HG02642 (cell line): ENCODE data around the gene ZNF224.
"Not testable (repeated sequence)": the region's sequence is repeated elsewhere in the genome, so short reads cannot be mapped to it uniquely, and the experiment has no call there.

Source experiments
- ATAC-seq: cut with Tn5 transposase; IDR thresholded peaks from one replicate; pipeline ENCODE4 v1.9.1; 2021; ENCODE audit warnings: mild to moderate bottlenecking; ENCODE audit not compliant: unreplicated experiment, poor library complexity

ZNF224 gene

DNA sequence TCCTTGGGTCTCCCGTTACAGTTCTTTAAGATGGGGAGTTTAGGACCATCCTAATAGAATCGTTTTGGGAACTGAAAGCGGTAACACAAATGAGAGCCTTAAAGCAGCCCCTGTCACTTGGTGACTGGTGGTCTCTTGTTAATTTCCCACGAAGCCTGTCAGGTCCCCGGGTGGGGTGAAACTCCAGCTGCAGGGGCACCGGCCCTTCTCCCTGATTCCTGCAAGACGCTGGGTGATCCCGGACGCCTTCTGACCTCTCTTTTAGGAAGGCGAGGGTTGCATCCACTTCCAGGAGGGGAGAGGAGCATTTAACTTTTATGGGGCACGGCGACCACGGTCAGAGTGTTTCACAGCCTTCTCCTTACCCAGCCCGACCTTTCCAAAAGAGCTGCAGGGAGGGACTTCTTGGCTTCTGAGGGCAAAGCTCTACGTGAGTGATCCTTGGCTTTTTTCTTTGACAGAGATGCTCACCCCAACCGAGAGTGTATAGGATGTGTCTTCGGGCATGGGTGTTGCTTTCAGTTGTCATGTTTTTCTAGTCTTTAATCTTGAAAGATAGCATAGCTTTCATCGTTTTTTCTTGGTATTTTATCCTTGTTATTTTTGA is 19.7 kb downstream of the ZNF224 start:
- ATAC-seq, result peak; percentile 22

DNA sequence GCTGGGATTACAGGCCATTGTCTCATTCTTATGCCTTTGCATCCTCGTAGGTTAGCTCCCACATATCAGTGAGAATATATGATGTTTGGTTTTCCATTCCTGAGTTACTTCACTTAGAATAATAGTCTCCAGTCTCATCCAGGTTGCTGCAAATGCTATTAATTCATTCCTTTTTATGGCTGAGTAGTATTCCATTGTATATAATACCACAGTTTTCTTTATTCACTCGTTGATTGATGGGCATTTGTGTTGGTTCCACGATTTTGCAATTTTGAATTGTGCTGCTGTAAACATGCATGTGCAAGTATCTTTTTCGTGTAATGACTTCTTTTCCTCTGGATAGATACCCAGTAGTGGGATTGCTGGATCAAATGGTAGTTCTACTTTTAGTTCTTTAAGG is 27.0 kb downstream of the ZNF224 start:
- not testable (repeated sequence) for ATAC-seq

DNA sequence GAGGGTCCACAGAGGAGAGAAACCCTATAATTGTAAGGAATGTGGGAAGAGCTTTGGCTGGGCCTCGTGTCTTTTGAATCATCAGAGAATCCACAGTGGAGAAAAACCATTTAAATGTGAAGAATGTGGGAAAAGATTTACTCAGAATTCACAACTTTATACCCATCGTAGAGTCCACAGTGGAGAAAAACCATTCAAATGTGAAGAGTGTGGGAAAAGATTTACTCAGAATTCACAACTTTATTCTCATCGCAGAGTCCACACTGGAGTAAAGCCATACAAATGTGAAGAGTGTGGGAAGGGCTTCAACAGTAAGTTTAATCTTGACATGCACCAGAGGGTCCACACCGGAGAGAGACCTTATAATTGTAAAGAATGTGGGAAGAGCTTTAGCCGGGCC is 37.8 kb downstream of the ZNF224 start:
- no peak for ATAC-seq

- peak; percentile 92 for ATAC-seq
Observed at GRCh38 chr19:44141191-44142058, 47.3 kb downstream of the ZNF224 start, which contains the start of gene ZNF234. TSS of gene ZNF234 (plus strand) at chr19:44141554. CDS start at chr19:44144633, 3,079 bp downstream.

DNA sequence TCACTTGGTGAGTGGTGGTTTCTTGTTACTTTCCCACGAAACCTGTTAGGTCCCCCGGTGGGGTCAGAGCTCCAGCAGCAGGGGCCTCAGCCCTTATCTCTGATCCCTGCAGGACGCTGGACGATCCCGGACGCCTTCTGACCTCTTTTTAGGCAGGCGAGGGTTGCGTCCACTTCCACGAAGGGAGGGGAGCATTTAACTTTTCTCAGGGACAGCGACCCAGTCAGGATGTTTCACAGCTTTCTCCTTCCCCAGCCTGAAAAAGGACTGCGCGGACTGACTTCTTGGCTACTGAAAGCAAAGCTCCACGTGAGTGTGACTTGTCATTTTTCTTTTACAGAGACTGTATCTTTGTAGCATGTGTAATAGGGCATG is 47.9 kb downstream of the ZNF224 start:
- peak; percentile 10 for ATAC-seq

DNA sequence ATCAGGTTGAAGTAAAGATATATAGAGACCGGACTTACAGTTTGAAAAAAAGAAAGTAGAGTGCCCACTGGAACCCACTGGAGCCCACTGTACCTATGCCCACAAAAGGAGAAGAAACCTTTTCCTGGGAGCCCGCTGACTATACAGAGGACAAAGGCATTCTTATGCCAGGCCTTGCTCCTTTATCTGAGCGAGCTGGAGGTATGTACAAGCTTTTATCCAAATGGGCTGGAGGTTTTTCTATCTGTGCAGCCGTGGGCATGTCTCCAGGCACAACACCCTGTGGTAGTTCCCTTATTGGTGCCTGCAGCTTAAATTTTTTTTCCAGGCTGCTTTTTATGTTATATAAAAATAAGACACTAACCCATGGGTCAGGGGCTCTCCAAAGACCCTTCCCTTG is 55.6 kb downstream of the ZNF224 start:
- ATAC-seq, result no peak

DNA sequence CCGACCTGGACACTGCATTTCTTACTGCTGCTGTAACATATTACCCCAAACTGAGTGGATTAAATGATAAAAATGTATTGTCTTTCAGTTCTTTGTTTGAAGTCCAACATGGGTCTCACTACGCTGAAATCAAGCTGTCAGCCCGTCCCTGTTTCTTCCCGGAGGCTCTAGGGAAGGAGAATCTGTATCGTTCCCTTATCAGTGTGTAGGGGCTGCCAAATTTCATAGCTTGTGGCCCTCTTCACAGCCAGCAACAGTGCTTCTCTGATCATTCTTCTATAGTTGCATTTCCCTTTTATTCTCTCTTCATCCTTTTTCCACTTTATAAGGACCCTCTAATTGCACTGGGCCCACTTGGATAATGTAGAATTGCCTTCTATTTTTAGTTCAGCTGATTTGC is 57.3 kb downstream of the ZNF224 start:
- ATAC-seq, result no peak

DNA sequence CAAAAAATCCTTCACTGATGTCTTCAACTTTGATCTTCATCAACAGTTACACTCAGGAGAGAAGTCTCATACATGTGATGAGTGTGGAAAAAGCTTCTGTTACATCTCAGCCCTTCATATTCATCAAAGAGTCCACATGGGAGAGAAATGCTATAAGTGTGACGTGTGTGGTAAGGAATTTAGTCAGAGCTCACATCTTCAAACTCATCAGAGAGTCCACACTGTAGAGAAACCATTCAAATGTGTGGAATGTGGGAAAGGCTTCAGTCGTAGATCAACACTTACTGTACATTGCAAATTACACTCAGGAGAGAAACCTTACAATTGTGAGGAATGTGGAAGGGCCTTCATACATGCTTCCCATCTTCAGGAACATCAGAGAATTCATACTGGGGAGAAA is 62.3 kb downstream of the ZNF224 start:
- no peak for ATAC-seq
